Mesothelial cell of epicardium (in vitro differentiated cells): ENCODE data around the gene AP4E1. TPM values are rescaled to one million over a fixed set of nuclear protein-coding genes. Genes with fewer than 3 reads are reported as not detected.

Source experiments
- DNase-seq, 2 experiments: peaks; one replicate each; pipeline ENCODE4 v3.0.0; 2021; ENCODE audit warnings: low spot score in 2 of 2; ENCODE audit not compliant: unreplicated experiment in 2 of 2
- H3K27ac Mint-ChIP-seq: 2 replicates; pipeline ENCODE4 v1.8.0; 2021; ENCODE audit warnings: mixed read lengths
- H3K27me3 Mint-ChIP-seq: 2 replicates; pipeline ENCODE4 v1.8.0; 2021; ENCODE audit warnings: low read depth, mixed read lengths
- H3K36me3 Mint-ChIP-seq: 2 replicates; pipeline ENCODE4 v1.8.0; 2021; ENCODE audit warnings: mixed read lengths
- H3K4me1 Mint-ChIP-seq: 2 replicates; pipeline ENCODE4 v1.8.0; 2021; ENCODE audit warnings: mixed read lengths
- H3K4me3 Mint-ChIP-seq: 2 replicates; pipeline ENCODE4 v1.8.0; 2021; ENCODE audit warnings: mild to moderate bottlenecking, moderate library complexity, mixed read lengths
- H3K9me3 Mint-ChIP-seq: 2 replicates; pipeline ENCODE4 v1.8.0; 2021; ENCODE audit warnings: mixed read lengths
- CTCF ChIP-seq: fragments of 200-600 bp; sonication (generic); IDR thresholded peaks from one replicate; pipeline ENCODE4 v1.5.0; 2021; ENCODE audit warnings: antibody characterized with exemption; ENCODE audit not compliant: unreplicated experiment
- total RNA-seq: library from RNA; stranded (reverse); gene quantifications from 3 replicates; pipeline ENCODE4 v1.2.1, GENCODE V29; 2021

The AP4E1 gene
- total RNA-seq, 1 donor from 2014 or later = 9.7 TPM

- no peak for DNase-seq
- no peak overlapping the region for H3K4me3 Mint-ChIP-seq
- peaks cover 8% of the 10 kb centered on the region for H3K4me1 Mint-ChIP-seq
- peaks cover 30% of the 10 kb centered on the region for H3K9me3 Mint-ChIP-seq
- TF ChIP-seq CTCF = no peak
- peaks cover 47% of the 10 kb centered on the region for H3K36me3 Mint-ChIP-seq
- H3K27me3 Mint-ChIP-seq = no peaks in the 10 kb centered on the region
- no peak overlapping the region for H3K27ac Mint-ChIP-seq
Measured at GRCh38 chr15:50979041-50979440, 70.6 kb downstream of the AP4E1 start.

DNA sequence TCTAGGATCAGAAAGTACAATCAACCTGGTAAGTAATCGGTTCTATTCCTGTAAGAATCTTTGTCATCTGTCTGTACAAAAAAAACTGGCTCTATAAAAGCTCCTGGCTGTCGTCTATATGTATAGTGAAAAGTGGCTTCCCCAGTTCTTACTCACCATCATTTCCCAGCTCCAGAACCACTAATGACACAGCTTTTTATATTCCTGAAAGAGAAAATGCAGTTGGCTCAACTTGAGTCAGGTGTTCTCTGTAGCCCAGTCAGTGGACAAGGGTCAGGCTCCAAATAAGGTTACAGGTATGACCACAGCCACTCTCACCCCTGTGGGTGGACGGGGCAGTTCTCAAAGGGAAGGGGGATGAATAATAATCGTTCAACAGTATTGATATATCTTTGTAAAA is 85.1 kb downstream of the AP4E1 start:
- H3K9me3 Mint-ChIP-seq = no peaks in the 10 kb centered on the region
- DNase-seq = no peak
- peaks cover 7% of the 10 kb centered on the region for H3K36me3 Mint-ChIP-seq
- TF ChIP-seq CTCF = no peak
- no peaks in the 10 kb centered on the region for H3K27me3 Mint-ChIP-seq
- H3K4me3 Mint-ChIP-seq = no peak overlapping the region
- H3K27ac Mint-ChIP-seq = no peak overlapping the region
- no peaks in the 10 kb centered on the region for H3K4me1 Mint-ChIP-seq

- Mint-ChIP-seq H3K27ac (no peak overlapping the region), H3K9me3 (no peaks in the 10 kb centered on the region), H3K27me3 (no peaks in the 10 kb centered on the region), H3K36me3 (peaks cover 19% of the 10 kb centered on the region), H3K4me1 (no peaks in the 10 kb centered on the region), H3K4me3 (no peak overlapping the region)
- no peak for DNase-seq
- TF ChIP-seq CTCF = no peak
Measured at GRCh38 chr15:50996641-50997040, 88.2 kb downstream of the AP4E1 start.

- TF ChIP-seq CTCF = no peak
- no peak for DNase-seq
- H3K36me3 Mint-ChIP-seq = peaks cover 25% of the 10 kb centered on the region
- no peak overlapping the region for H3K4me3 Mint-ChIP-seq
- H3K27me3 Mint-ChIP-seq = no peaks in the 10 kb centered on the region
- H3K9me3 Mint-ChIP-seq = no peaks in the 10 kb centered on the region
- H3K27ac Mint-ChIP-seq = no peak overlapping the region
- H3K4me1 Mint-ChIP-seq = no peaks in the 10 kb centered on the region
Measured at GRCh38 chr15:50997371-50998051, 89.0 kb downstream of the AP4E1 start.

DNA sequence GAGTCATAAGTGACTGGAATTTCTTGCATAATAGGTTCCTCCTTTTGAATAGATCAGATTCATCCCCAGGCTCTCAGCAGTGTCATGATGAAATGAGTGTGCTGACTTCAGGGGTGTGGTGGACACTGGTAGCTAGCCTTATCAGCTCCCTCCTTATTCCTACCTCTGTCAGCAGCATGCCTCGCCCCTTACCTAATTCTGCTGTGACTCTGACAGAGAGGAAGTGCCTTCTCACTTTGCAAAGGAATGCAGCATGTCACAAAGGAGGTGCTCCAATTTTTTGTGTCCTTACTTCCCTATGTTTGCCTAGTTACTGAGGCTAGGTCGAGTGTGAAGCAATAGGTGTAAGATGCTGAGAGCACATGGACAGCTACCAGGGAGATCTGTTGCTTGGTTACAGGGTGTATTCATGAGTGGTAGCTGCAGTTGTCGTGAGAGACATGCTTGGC is 95.6 kb downstream of the AP4E1 start:
- peaks cover 39% of the 10 kb centered on the region for H3K36me3 Mint-ChIP-seq
- H3K4me1 Mint-ChIP-seq = peaks cover 3% of the 10 kb centered on the region
- no peak overlapping the region for H3K27ac Mint-ChIP-seq
- H3K4me3 Mint-ChIP-seq = no peak overlapping the region
- no peak for DNase-seq
- no peaks in the 10 kb centered on the region for H3K27me3 Mint-ChIP-seq
- peaks cover 18% of the 10 kb centered on the region for H3K9me3 Mint-ChIP-seq
- TF ChIP-seq CTCF = no peak
